MV-4-11 (cell line): Measurements from ENCODE around the gene ASS1.
A peak's percentile ranks its signal among the peaks of the same experiment; 100 is the strongest.

ENCODE experiments used
- DNase-seq: peaks from one replicate; lab custom pipeline; 2025; lab: John Stamatoyannopoulos, UW

The ASS1 gene

GRCh38 chr9:130454096-130454811, 9.5 kb downstream of the ASS1 start:
- no peak for DNase-seq

GRCh38 chr9:130454812-130455325, 10.1 kb downstream of the ASS1 start:
- DNase-seq, result no peak

- DNase-seq, result no peak
Measured at GRCh38 chr9:130458027-130458803, 13.5 kb downstream of the ASS1 start.

- DNase-seq, result no peak
Measured at GRCh38 chr9:130458804-130459067, 14.0 kb downstream of the ASS1 start.

GRCh38 chr9:130459151-130459550, 14.4 kb downstream of the ASS1 start:
- no peak for DNase-seq

- no peak for DNase-seq
Measured at GRCh38 chr9:130459941-130460669, 15.3 kb downstream of the ASS1 start.

GRCh38 chr9:130461218-130461630, 16.5 kb downstream of the ASS1 start:
- peak; percentile 26 for DNase-seq

GRCh38 chr9:130461731-130462130, 17.0 kb downstream of the ASS1 start:
- no peak for DNase-seq

- DNase-seq, result no peak
Measured at GRCh38 chr9:130462685-130463540, 18.2 kb downstream of the ASS1 start.

GRCh38 chr9:130463763-130464745, 19.3 kb downstream of the ASS1 start:
- DNase-seq, result no peak

- no peak for DNase-seq
Measured at GRCh38 chr9:130465383-130466096, 20.8 kb downstream of the ASS1 start.

GRCh38 chr9:130466537-130467217, 21.9 kb downstream of the ASS1 start:
- no peak for DNase-seq

- DNase-seq, result no peak
Measured at GRCh38 chr9:130467316-130467715, 22.6 kb downstream of the ASS1 start.

GRCh38 chr9:130468566-130468965, 23.8 kb downstream of the ASS1 start:
- no peak for DNase-seq

- no peak for DNase-seq
Measured at GRCh38 chr9:130470269-130470668, 25.5 kb downstream of the ASS1 start.

- DNase-seq, result no peak
Measured at GRCh38 chr9:130470950-130471349, 26.2 kb downstream of the ASS1 start.

GRCh38 chr9:130471411-130472183, 26.8 kb downstream of the ASS1 start:
- no peak for DNase-seq

- DNase-seq, result no peak
Measured at GRCh38 chr9:130472184-130472705, 27.5 kb downstream of the ASS1 start.
